ENCODE data around the gene PIK3R5.
"Not testable (repeated sequence)": the region's sequence is repeated elsewhere in the genome, so short reads cannot be mapped to it uniquely, and the experiment has no call there.

Gene PIK3R5

GRCh38 chr17:8872705-8873435 lies 92.6 kb downstream of the PIK3R5 start:
- DNase-seq: no peak

- no peak for DNase-seq
Measured at GRCh38 chr17:8872036-8872704, 93.3 kb downstream of the PIK3R5 start.

- no peak for DNase-seq
Measured at GRCh38 chr17:8871081-8871581, 94.4 kb downstream of the PIK3R5 start.

GRCh38 chr17:8870406-8871040 lies 95.0 kb downstream of the PIK3R5 start:
- no peak for DNase-seq

- no peak for DNase-seq
Measured at GRCh38 chr17:8869114-8869815, 96.2 kb downstream of the PIK3R5 start.

- no peak for DNase-seq
Measured at GRCh38 chr17:8868529-8868951, 97.0 kb downstream of the PIK3R5 start.

GRCh38 chr17:8868092-8868491 lies 97.4 kb downstream of the PIK3R5 start:
- DNase-seq: no peak

- no peak for DNase-seq
Measured at GRCh38 chr17:8867361-8867981, 98.0 kb downstream of the PIK3R5 start, which contains the start of gene PIK3R6. Gene PIK3R6 (minus strand): TSS chr17:8867674. CDS start chr17:8849794, 17,880 bp downstream.

GRCh38 chr17:8865811-8866210 lies 99.7 kb downstream of the PIK3R5 start:
- DNase-seq: no peak

- DNase-seq: no peak
Measured at GRCh38 chr17:8865385-8865784, 100.1 kb downstream of the PIK3R5 start.

- DNase-seq: no peak
Measured at GRCh38 chr17:8862213-8863056, 103.1 kb downstream of the PIK3R5 start.

GRCh38 chr17:8861495-8862181 lies 103.9 kb downstream of the PIK3R5 start:
- DNase-seq: no peak

GRCh38 chr17:8859804-8860430 lies 105.6 kb downstream of the PIK3R5 start:
- no peak for DNase-seq

- no peak for DNase-seq
Measured at GRCh38 chr17:8859027-8859803, 106.3 kb downstream of the PIK3R5 start.

- no peak for DNase-seq
Measured at GRCh38 chr17:8857919-8858318, 107.6 kb downstream of the PIK3R5 start.

- no peak for DNase-seq
Measured at GRCh38 chr17:8856869-8857575, 108.5 kb downstream of the PIK3R5 start.

- not testable (repeated sequence) for DNase-seq
Measured at GRCh38 chr17:8856205-8856603, 109.3 kb downstream of the PIK3R5 start.

GRCh38 chr17:8855477-8856204 lies 109.9 kb downstream of the PIK3R5 start:
- DNase-seq: no peak
